NB4 (cell line): Measurements from ENCODE around the gene MSI2.

Source experiments
- CTCF ChIP-seq: IDR thresholded peaks from one replicate; pipeline ENCODE4 v1.5.1; 2012; ENCODE audit warnings: low read depth, low read length
- MAX ChIP-seq: IDR thresholded peaks from 2 replicates; pipeline ENCODE4 v1.6.1; 2011; ENCODE audit warnings: low read depth, low read length
- POLR2A ChIP-seq: IDR thresholded peaks from 2 replicates; pipeline ENCODE4 v1.6.1; 2011; ENCODE audit warnings: mild to moderate bottlenecking; ENCODE audit not compliant: insufficient read length; ENCODE audit errors: extremely low read depth

- no peak for TF ChIP-seq CTCF
- no peak for TF ChIP-seq POLR2A
- TF ChIP-seq MAX = no peak
Measured at GRCh38 chr17:57278740-57279387, 22.5 kb downstream of the MSI2 start.
